Body of pancreas (tissue), 4 donors: Measurements from ENCODE around the gene PRDM16. TPM values are rescaled to one million over a fixed set of nuclear protein-coding genes. Genes with fewer than 3 reads are reported as not detected.
A peak's percentile ranks its signal among the peaks of the same experiment; 100 is the strongest.

Experiments used
- ATAC-seq: fragments of 150-250 bp; one replicate; pipeline ENCODE4 v1.9.1; 2016
- DNase-seq, 4 donors: peaks; one replicate each; pipeline ENCODE4 v3.0.0-alpha.2; 2019
- H3K27ac ChIP-seq, 4 donors: fragments of 200-600 bp; sonication (generic); 1 replicate in 3 of 4; 2 replicates in 1 of 4; pipeline versions ENCODE4 v1.5.1 to v1.6.1; 2016 to 2019; ENCODE audit warnings: mild to moderate bottlenecking in 1 of 4, mixed read lengths in 1 of 4, moderate library complexity in 1 of 4
- H3K27me3 ChIP-seq, 2 donors: fragments of 200-600 bp; sonication (generic); one replicate each; pipeline ENCODE4 v1.6.0; 2016; ENCODE audit warnings: mild to moderate bottlenecking in 1 of 2
- H3K36me3 ChIP-seq, 2 donors: fragments of 200-600 bp; sonication (generic); replicated peaks in 1 of 2; 2 replicates each; pipeline ENCODE4 v1.5.1; 2016; ENCODE audit warnings: low read depth in 2 of 2; ENCODE audit not compliant: insufficient read depth in 1 of 2
- H3K4me1 ChIP-seq: fragments of 200-600 bp; sonication (generic); one replicate; pipeline ENCODE4 v1.6.0; 2016
- H3K4me3 ChIP-seq, 2 donors: fragments of 200-600 bp; sonication (generic); 1 replicate in 1 of 2; 2 replicates in 1 of 2; pipeline ENCODE4 v1.5.1; 2016 to 2019
- H3K9me3 ChIP-seq, 3 donors: fragments of 200-600 bp; sonication (generic); 1 replicate in 2 of 3; 2 replicates in 1 of 3; pipeline ENCODE4 v1.5.1; 2016
- POLR2A ChIP-seq, 3 donors: fragments of 450-650 bp; IDR thresholded peaks; one replicate each; pipeline ENCODE4 v1.6.1; 2016; ENCODE audit warnings: antibody characterized with exemption in 3 of 3, mild to moderate bottlenecking in 2 of 3
- WGBS, 2 donors: methylation state at CpG; one replicate each; pipeline ENCODE4 v1.1.5; 2017; 5-methylcytosine and 5-hydroxymethylcytosine counted together
- intact Hi-C: fragments of 100-400 bp; cut with DNase I; formaldehyde crosslinking; loops from one replicate; pipeline ENCODE4 v1.15.1; 2023
- total RNA-seq, 2 donors: library from RNA; depleted of rRNA; stranded (reverse); fragments of >200 nt; gene quantifications; one replicate each; pipeline ENCODE4 v1.1.0, GENCODE V29; 2016
- TF ChIP-seq, protein P1 (sequence below), 7 experiments: fragments of 450-650 bp in 4 of 7; fragments of 200-600 bp in 3 of 7; sonication (generic) in 3 of 7; IDR thresholded peaks; one replicate each; pipeline ENCODE4 v1.5.1; 2016 to 2019; ENCODE audit warnings: antibody characterized with exemption in 7 of 7

The PRDM16 gene
- total RNA-seq, 2 donors from 2014 or later, result 15.2 to 16.6 TPM

DNA sequence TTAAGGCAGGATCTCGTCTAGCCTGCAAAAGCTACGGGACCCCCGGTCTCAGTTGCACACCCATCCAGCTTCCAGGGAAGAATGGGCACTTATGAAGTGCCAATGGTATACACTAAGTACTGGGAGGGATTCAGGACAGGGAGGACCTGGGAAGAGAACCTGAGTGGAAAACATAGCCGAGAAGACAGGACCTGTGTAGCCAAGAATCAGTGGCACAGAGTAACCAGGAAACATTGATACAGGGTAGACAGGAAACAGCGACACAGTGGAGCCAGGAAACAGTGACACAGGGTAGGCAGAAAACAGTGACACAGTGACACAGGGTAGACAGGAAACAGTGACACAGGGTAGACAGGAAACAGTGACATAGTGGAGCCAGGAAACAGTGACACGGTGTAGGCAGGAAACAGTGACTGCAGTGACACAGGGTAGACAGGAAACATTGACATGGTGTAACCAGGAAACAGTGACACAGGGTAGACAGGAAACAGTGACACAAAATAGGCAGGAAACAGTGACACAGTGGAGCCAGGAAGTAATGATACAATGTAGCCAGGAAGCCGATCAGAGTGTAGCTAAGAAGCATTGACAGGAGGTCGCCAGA, 247.4 kb downstream of the PRDM16 start:
- Histone ChIP-seq H3K27ac (peak overlapping the region in 1 of 4 donors; percentile 45), H3K4me1 (peaks cover 51% of the 10 kb centered on the region), H3K36me3 (no peaks in the 10 kb centered on the region), H3K27me3 (no peaks in the 10 kb centered on the region), H3K4me3 (no peak overlapping the region), H3K9me3 (no peaks in the 10 kb centered on the region)
- 74 to 77% methylated on average over 8 of the region's 8 CpGs for WGBS, 2 donors
- DNase-seq, result no peak
- no peak for ATAC-seq
- TF ChIP-seq POLR2A (IDR thresholded peaks at IDR 0.05), result no peak
- TF ChIP-seq, protein P1, sequence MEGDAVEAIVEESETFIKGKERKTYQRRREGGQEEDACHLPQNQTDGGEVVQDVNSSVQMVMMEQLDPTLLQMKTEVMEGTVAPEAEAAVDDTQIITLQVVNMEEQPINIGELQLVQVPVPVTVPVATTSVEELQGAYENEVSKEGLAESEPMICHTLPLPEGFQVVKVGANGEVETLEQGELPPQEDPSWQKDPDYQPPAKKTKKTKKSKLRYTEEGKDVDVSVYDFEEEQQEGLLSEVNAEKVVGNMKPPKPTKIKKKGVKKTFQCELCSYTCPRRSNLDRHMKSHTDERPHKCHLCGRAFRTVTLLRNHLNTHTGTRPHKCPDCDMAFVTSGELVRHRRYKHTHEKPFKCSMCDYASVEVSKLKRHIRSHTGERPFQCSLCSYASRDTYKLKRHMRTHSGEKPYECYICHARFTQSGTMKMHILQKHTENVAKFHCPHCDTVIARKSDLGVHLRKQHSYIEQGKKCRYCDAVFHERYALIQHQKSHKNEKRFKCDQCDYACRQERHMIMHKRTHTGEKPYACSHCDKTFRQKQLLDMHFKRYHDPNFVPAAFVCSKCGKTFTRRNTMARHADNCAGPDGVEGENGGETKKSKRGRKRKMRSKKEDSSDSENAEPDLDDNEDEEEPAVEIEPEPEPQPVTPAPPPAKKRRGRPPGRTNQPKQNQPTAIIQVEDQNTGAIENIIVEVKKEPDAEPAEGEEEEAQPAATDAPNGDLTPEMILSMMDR (IDR thresholded peaks at IDR 0.05), result no peak
- intact Hi-C loops, result no loop called here

GRCh38 chr1:3317456-3317855, 248.5 kb downstream of the PRDM16 start:
- intact Hi-C loops, result no loop called here
- ATAC-seq (no peak), DNase-seq (no peak)
- 95 to 100% methylated on average over 5 to 17 of the region's 17 CpGs for WGBS, 2 donors
- no peaks in the 10 kb centered on the region for H3K36me3 ChIP-seq
- H3K27me3 ChIP-seq, result no peaks in the 10 kb centered on the region
- H3K9me3 ChIP-seq, result no peaks in the 10 kb centered on the region
- H3K27ac ChIP-seq, result no peak overlapping the region
- H3K4me3 ChIP-seq, result no peak overlapping the region
- no peak for TF ChIP-seq POLR2A (IDR thresholded peaks at IDR 0.05)
- TF ChIP-seq, protein P1 (IDR thresholded peaks at IDR 0.05), result no peak
- H3K4me1 ChIP-seq, result peaks cover 57% of the 10 kb centered on the region

DNA sequence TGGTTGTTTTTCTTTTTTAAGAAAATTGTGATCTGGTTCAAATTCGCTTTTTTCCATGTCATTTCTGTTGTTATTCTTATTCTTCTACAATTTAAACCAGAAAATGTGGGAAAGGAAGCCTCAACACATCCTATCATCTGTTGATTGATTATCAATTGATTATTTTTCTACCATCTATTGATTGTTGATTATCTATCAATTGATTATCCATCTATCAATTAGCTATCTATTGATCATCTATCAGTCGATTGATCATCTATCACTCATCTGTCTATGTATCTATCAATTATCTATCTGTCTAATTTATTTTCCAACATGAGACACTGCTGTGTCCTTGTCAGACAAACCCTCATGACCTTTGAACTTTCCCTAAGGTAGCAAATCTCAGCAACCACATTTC, 249.3 kb downstream of the PRDM16 start:
- no peak for ATAC-seq
- WGBS, 2 donors, result 63 to 67% methylated on average over 2 of the region's 2 CpGs

GRCh38 chr1:3319874-3320245, 250.9 kb downstream of the PRDM16 start:
- intact Hi-C loops, result no loop called here
- 18 to 23% methylated on average over 4 of the region's 4 CpGs for WGBS, 2 donors
- Histone ChIP-seq H3K4me1 (peaks cover 56% of the 10 kb centered on the region), H3K36me3 (no peaks in the 10 kb centered on the region), H3K27me3 (no peaks in the 10 kb centered on the region), H3K9me3 (no peaks in the 10 kb centered on the region), H3K4me3 (no peak overlapping the region), H3K27ac (peak overlapping the region; percentile 37 to 68 (median 66))
- TF ChIP-seq, protein P1 (IDR thresholded peaks at IDR 0.05), result peak; percentile 67 to 93 (median 89)
- TF ChIP-seq POLR2A (IDR thresholded peaks at IDR 0.05), result no peak
- DNase-seq, result peak; percentile 76 to 85 (median 80)
- ATAC-seq, result peak; percentile 82

More for the DNA sequence above, 249.3 kb downstream of the PRDM16 start:
- DNase-seq, result no peak
- TF ChIP-seq, protein P1 (IDR thresholded peaks at IDR 0.05), result no peak
- TF ChIP-seq POLR2A (IDR thresholded peaks at IDR 0.05), result no peak
- Histone ChIP-seq H3K4me3 (no peak overlapping the region), H3K36me3 (no peaks in the 10 kb centered on the region), H3K27ac (no peak overlapping the region), H3K9me3 (no peaks in the 10 kb centered on the region), H3K27me3 (no peaks in the 10 kb centered on the region), H3K4me1 (peaks cover 57% of the 10 kb centered on the region)
- intact Hi-C loops, result no loop called here
